Neuronal stem cell (in vitro differentiated cells): Measurements from ENCODE around the gene FGGY.
"Not testable (repeated sequence)": the region's sequence is repeated elsewhere in the genome, so short reads cannot be mapped to it uniquely, and the experiment has no call there.

ENCODE experiments used
- DNase-seq: peaks from one replicate; pipeline ENCODE4 v3.0.0-alpha.2; 2013; ENCODE audit warnings: low spot score
- H2AFZ ChIP-seq: one replicate; pipeline ENCODE4 v1.6.1; 2013; ENCODE audit warnings: mild to moderate bottlenecking, low read length, inconsistent platforms
- H2AK5ac ChIP-seq: 2 replicates; pipeline ENCODE4 v1.6.1; 2013; ENCODE audit warnings: low read depth, mild to moderate bottlenecking, inconsistent platforms, low read length, moderate library complexity, mixed read lengths
- H2BK120ac ChIP-seq: 2 replicates; pipeline ENCODE4 v1.6.1; 2013; ENCODE audit warnings: low read depth, mild to moderate bottlenecking, inconsistent platforms, low read length, moderate library complexity, mixed read lengths
- H2BK12ac ChIP-seq: one replicate; pipeline ENCODE4 v1.6.1; 2013; ENCODE audit warnings: low read length, inconsistent platforms
- H2BK15ac ChIP-seq: 2 replicates; pipeline ENCODE4 v1.6.1; 2013; ENCODE audit warnings: mild to moderate bottlenecking, low read length, inconsistent platforms, mixed read lengths
- H2BK5ac ChIP-seq: one replicate; pipeline ENCODE4 v1.6.1; 2013; ENCODE audit warnings: inconsistent platforms, mild to moderate bottlenecking, low read length, moderate library complexity
- H3K14ac ChIP-seq: one replicate; pipeline ENCODE4 v1.6.1; 2013; ENCODE audit warnings: low read length, inconsistent platforms
- H3K18ac ChIP-seq: 2 replicates; pipeline ENCODE4 v1.6.1; 2013; ENCODE audit warnings: low read length, inconsistent platforms
- H3K23ac ChIP-seq: 2 replicates; pipeline ENCODE4 v1.6.1; 2013; ENCODE audit warnings: low read depth, mild to moderate bottlenecking, mixed read lengths, low read length, inconsistent platforms; ENCODE audit not compliant: poor library complexity
- H3K27ac ChIP-seq: replicated peaks from 3 replicates; pipeline ENCODE4 v1.5.1; 2013; ENCODE audit warnings: low read length, inconsistent platforms
- H3K27me3 ChIP-seq, 3 experiments: 2 replicates each; pipeline ENCODE4 v1.6.1; 2013; ENCODE audit warnings: low read length in 3 of 3, mild to moderate bottlenecking in 2 of 3, inconsistent platforms in 1 of 3, low read depth in 1 of 3, mixed read lengths in 1 of 3, moderate library complexity in 1 of 3; ENCODE audit not compliant: control insufficient read depth in 3 of 3, insufficient read depth in 3 of 3
- H3K36me3 ChIP-seq, 2 donors: replicated peaks in 1 of 2; 2 replicates each; pipeline ENCODE4 v1.6.1; 2013; ENCODE audit warnings: low read length in 2 of 2; ENCODE audit not compliant: control insufficient read depth in 2 of 2, insufficient read depth in 2 of 2
- H3K4ac ChIP-seq: 2 replicates; pipeline ENCODE4 v1.6.1; 2013; ENCODE audit warnings: inconsistent platforms, mild to moderate bottlenecking, low read length, moderate library complexity
- H3K4me1 ChIP-seq, 2 donors: 1 replicate in 1 of 2; 2 replicates in 1 of 2; pipeline ENCODE4 v1.6.1; 2013; ENCODE audit warnings: low read length in 2 of 2, low read depth in 1 of 2; ENCODE audit not compliant: control insufficient read depth in 2 of 2, insufficient read depth in 1 of 2
- H3K4me2 ChIP-seq: one replicate; pipeline ENCODE4 v1.6.1; 2013; ENCODE audit warnings: mild to moderate bottlenecking, low read length, inconsistent platforms; ENCODE audit not compliant: insufficient read depth, poor library complexity, severe bottlenecking
- H3K4me3 ChIP-seq, 2 donors: 2 replicates each; pipeline ENCODE4 v1.5.1; 2013; ENCODE audit warnings: low read length in 2 of 2, mild to moderate bottlenecking in 2 of 2, inconsistent platforms in 1 of 2, moderate library complexity in 1 of 2
- H3K79me1 ChIP-seq: one replicate; pipeline ENCODE4 v1.6.1; 2013; ENCODE audit warnings: low read depth, mild to moderate bottlenecking, inconsistent platforms, low read length, moderate library complexity
- H3K9ac ChIP-seq: one replicate; pipeline ENCODE4 v1.6.1; 2013; ENCODE audit warnings: mild to moderate bottlenecking, low read depth, low read length, inconsistent platforms; ENCODE audit not compliant: poor library complexity
- H3K9me3 ChIP-seq, 2 donors: replicated peaks in 1 of 2; 2 replicates each; pipeline versions ENCODE3 to v1.6.1; 2013; ENCODE audit warnings: low read length in 2 of 2, mild to moderate bottlenecking in 2 of 2, inconsistent platforms in 1 of 2, low read depth in 1 of 2, mixed read lengths in 1 of 2, moderate library complexity in 1 of 2; ENCODE audit not compliant: control insufficient read depth in 2 of 2, insufficient read depth in 1 of 2
- H4K8ac ChIP-seq: one replicate; pipeline ENCODE4 v1.6.1; 2013; ENCODE audit warnings: low read depth, mild to moderate bottlenecking, inconsistent platforms, low read length, moderate library complexity
- H4K91ac ChIP-seq: one replicate; pipeline ENCODE4 v1.6.1; 2013; ENCODE audit warnings: low read length, low read depth, mild to moderate bottlenecking, inconsistent platforms; ENCODE audit not compliant: poor library complexity
- WGBS, 2 donors: extraction: QIAGEN DNeasy Blood & Tissue Kit; methylation state at CpG; one replicate each; pipeline ENCODE4 v1.1.7; 2013; ENCODE audit warnings: missing lambda C conversion rate in 2 of 2, mixed read lengths in 1 of 2; ENCODE audit not compliant: insufficient read length in 2 of 2, insufficient replicate concordance in 1 of 2; ENCODE audit errors: extremely low coverage in 2 of 2; 5-methylcytosine and 5-hydroxymethylcytosine counted together

FGGY gene

DNA sequence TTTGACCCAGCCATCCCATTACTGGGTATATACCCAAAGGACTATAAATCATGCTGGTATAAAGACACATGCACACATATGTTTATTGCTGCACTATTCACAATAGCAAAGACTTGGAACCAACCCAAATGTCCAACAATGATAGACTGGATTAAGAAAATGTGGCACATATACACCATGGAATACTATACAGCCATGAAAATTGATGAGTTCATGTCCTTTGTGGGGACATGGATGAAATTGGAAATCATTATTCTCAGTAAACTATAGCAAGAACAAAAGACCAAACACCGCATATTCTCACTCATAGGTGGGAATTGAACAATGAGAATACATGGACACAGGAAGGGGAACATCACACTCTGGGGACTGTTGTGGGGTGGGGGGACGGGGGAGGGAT, 295.5 kb downstream of the FGGY start:
- not testable (repeated sequence) for H3K23ac ChIP-seq, H2BK120ac ChIP-seq, H3K4me3 ChIP-seq, H2AFZ ChIP-seq, H3K4me2 ChIP-seq, DNase-seq, H3K4ac ChIP-seq, H3K79me1 ChIP-seq, H2AK5ac ChIP-seq, H4K8ac ChIP-seq, H3K27me3 ChIP-seq, H4K91ac ChIP-seq, H3K4me1 ChIP-seq, H2BK12ac ChIP-seq, H3K36me3 ChIP-seq, H3K9me3 ChIP-seq, H3K27ac ChIP-seq, H3K9ac ChIP-seq, H2BK5ac ChIP-seq, H3K14ac ChIP-seq, H2BK15ac ChIP-seq, H3K18ac ChIP-seq
- whole genome bisulfite sequencing, 2 donors, result no CpG with 5 or more reads among the region's 2 CpGs

DNA sequence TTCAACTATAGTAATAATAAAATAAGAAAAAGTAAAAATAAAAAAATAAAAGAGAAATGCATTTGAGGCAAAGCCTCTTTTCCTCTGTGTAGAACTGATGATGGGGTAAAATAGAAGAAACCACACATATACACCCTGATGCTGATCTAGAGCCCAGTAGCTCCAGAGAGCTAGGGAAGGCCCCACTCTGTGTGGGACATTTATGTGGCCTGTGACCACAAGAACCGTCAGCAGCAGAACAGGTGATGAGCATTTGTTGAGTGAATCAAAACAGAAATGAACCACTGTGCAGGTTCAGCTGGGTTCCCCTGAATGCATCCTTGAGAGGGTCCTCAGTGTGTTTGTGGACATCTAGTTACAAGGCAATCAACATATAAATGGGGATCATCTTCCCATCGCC, 296.0 kb downstream of the FGGY start:
- Histone ChIP-seq H3K23ac (no peak overlapping the region), H2AFZ (no peak overlapping the region), H3K4me1 (peaks cover 3 to 6% of the 10 kb centered on the region in 2 donors), H3K79me1 (no peaks in the 10 kb centered on the region), H3K4me3 (no peak overlapping the region), H4K91ac (no peak overlapping the region), H3K9me3 (no peaks in the 10 kb centered on the region), H3K36me3 (no peaks in the 10 kb centered on the region), H3K14ac (no peak overlapping the region), H2BK15ac (no peak overlapping the region), H3K4ac (no peak overlapping the region), H3K27me3 (no peaks in the 10 kb centered on the region), H2AK5ac (no peak overlapping the region), H3K9ac (no peak overlapping the region), H2BK120ac (no peak overlapping the region), H2BK12ac (no peak overlapping the region), H2BK5ac (no peak overlapping the region), H3K27ac (no peak overlapping the region), H3K4me2 (no peak overlapping the region), H3K18ac (no peak overlapping the region), H4K8ac (no peak overlapping the region)
- no CpG with 5 or more reads among the region's 2 CpGs for WGBS, 2 donors
- DNase-seq, result no peak

DNA sequence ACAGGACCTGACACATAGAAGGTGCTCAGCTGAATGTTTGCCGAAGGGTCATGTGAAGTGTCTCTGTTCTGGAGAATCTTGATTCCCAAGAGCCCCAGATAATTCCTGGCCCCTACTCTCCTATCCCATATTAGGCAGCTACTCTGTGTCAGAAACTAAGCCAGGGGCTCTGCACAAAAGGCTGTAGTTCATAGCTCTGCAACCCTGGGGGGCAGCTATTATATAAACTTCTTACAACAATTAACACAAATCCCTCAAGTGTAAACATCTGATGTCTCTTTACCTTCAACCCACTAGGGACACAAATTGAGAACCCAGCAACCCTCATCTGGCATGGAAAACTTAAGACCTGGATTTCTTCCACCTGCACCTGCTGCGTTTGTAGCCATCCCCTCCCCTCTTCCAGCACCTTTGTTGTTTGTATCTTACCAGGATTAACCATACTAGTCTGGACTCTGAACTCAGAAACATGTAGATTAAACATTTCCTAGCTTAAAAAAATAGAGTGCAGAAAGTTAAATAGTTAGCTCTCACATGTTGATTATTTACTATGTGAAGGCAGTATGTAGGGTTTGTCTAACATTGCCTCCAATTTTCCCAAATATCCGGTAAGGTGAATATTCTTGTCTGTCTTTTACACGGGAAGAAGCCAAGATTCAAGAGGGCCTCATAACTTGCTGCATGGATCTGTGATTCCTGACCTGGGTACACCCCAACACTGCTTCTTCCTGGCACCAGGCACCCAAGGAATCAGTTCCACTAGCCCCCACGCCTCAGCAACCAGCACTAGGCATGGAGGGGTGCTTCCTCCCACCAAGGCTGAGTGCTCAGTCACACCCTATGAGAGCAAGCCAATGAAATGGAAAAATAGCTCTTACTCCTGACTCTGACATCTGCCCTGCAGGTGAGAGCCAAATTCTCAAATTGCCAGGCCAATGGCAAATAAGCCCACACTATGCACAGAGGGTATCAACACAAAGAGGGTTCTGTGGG, 297.2 kb downstream of the FGGY start:
- H3K4me1 ChIP-seq, result peaks cover 3 to 6% of the 10 kb centered on the region in 2 donors
- H3K27ac ChIP-seq, result no peak overlapping the region
- no peak for DNase-seq
- H2BK15ac ChIP-seq, result no peak overlapping the region
- no peak overlapping the region for H2AK5ac ChIP-seq
- no peaks in the 10 kb centered on the region for H3K9me3 ChIP-seq
- no peak overlapping the region for H2BK12ac ChIP-seq
- no peak overlapping the region for H2BK5ac ChIP-seq
- H3K4me2 ChIP-seq, result no peak overlapping the region
- H4K8ac ChIP-seq, result no peak overlapping the region
- no peak overlapping the region for H3K4ac ChIP-seq
- no peak overlapping the region for H3K14ac ChIP-seq
- H3K27me3 ChIP-seq, result no peaks in the 10 kb centered on the region
- no peak overlapping the region for H2AFZ ChIP-seq
- no peaks in the 10 kb centered on the region for H3K36me3 ChIP-seq
- H3K9ac ChIP-seq, result no peak overlapping the region
- no CpG with 5 or more reads among the region's 5 CpGs for WGBS, 2 donors
- H3K79me1 ChIP-seq, result no peaks in the 10 kb centered on the region
- no peak overlapping the region for H3K4me3 ChIP-seq
- H4K91ac ChIP-seq, result no peak overlapping the region
- H3K18ac ChIP-seq, result no peak overlapping the region
- H3K23ac ChIP-seq, result no peak overlapping the region
- H2BK120ac ChIP-seq, result no peak overlapping the region

DNA sequence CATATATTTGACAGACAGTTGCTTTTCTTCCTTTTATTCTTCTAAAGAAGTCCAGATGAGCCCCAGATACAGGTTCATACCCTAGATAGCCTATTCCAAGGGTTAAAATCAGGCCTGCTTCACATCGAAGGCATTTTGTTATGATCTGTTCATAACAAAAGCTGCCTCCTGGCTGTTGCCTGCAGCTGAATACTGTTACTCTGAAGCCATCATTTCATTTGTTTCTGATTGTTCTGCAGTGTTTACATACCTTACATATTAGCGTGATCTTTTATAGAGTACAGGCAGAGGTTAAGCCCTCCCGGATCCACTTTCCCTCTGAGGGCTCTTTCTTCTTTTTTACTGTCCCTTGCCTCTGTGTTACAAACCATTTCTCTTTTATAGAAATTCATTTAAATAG, 298.9 kb downstream of the FGGY start:
- no CpG with 5 or more reads among the region's 3 CpGs for WGBS, 2 donors
- no peak overlapping the region for H3K14ac ChIP-seq
- H3K9me3 ChIP-seq, result no peaks in the 10 kb centered on the region
- no peaks in the 10 kb centered on the region for H3K27me3 ChIP-seq
- H2BK5ac ChIP-seq, result no peak overlapping the region
- H3K36me3 ChIP-seq, result no peaks in the 10 kb centered on the region
- H2AK5ac ChIP-seq, result no peak overlapping the region
- no peak overlapping the region for H3K23ac ChIP-seq
- H2BK120ac ChIP-seq, result no peak overlapping the region
- no peak overlapping the region for H3K4ac ChIP-seq
- no peak overlapping the region for H3K4me3 ChIP-seq
- no peak for DNase-seq
- no peak overlapping the region for H2BK12ac ChIP-seq
- peaks cover 3 to 6% of the 10 kb centered on the region in 2 donors for H3K4me1 ChIP-seq
- peak overlapping the region; percentile 55 for H2AFZ ChIP-seq
- H3K9ac ChIP-seq, result no peak overlapping the region
- no peak overlapping the region for H2BK15ac ChIP-seq
- no peak overlapping the region for H3K18ac ChIP-seq
- no peak overlapping the region for H4K91ac ChIP-seq
- H3K27ac ChIP-seq, result no peak overlapping the region
- H4K8ac ChIP-seq, result no peak overlapping the region
- no peak overlapping the region for H3K4me2 ChIP-seq
- no peaks in the 10 kb centered on the region for H3K79me1 ChIP-seq
